HG02970 (cell line): ENCODE measurements around the gene RNF7.
"Not testable (repeated sequence)": the region's sequence is repeated elsewhere in the genome, so short reads cannot be mapped to it uniquely, and the experiment has no call there.

Experiments used
- ATAC-seq: cut with Tn5 transposase; IDR thresholded peaks from one replicate; pipeline ENCODE4 v1.9.1; 2021; ENCODE audit warnings: mild to moderate bottlenecking, moderate library complexity, moderate number of reproducible peaks; ENCODE audit not compliant: unreplicated experiment, low FRiP score

RNF7 gene

DNA sequence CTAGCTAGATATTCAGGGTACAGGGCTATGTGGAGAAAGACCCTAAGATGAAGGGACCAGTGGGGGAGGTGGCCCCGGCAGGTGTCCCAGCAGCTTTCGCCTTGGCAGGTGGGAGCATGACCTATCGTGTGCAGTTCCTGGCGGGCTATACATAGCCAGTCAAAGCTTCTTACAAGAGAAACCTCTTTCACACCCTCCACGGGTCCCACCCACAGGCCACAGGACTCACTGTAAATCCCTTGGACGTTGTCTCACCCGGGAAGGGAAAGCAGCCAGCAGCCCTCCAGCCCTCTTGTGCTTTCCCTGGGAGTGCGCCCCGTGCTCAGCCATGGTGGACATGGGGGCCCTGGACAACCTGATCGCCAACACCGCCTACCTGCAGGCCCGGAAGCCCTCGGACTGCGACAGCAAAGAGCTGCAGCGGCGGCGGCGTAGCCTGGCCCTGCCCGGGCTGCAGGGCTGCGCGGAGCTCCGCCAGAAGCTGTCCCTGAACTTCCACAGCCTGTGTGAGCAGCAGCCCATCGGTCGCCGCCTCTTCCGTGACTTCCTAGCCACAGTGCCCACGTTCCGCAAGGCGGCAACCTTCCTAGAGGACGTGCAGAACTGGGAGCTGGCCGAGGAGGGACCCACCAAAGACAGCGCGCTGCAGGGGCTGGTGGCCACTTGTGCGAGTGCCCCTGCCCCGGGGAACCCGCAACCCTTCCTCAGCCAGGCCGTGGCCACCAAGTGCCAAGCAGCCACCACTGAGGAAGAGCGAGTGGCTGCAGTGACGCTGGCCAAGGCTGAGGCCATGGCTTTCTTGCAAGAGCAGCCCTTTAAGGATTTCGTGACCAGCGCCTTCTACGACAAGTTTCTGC, 40.1 kb downstream of the RNF7 start:
- ATAC-seq, result no peak

DNA sequence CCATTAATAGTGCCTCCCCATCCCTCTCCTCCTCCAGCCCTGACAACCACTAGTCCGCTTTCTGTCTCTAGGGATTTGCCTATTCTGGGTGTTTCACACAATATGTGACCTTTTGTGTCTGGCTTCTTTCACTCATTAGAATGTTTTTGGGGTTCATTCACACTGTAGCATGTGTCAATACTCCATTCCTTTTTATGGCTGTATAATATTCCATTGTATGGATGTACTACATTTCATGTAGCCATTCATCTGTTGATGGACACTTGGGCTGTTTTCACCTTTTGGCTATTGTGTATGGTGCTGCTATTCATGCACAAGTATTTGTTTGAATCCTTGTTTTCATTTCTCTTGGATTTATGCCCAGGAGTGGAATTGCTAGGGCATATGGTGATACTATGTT, 41.6 kb downstream of the RNF7 start:
- no peak for ATAC-seq

DNA sequence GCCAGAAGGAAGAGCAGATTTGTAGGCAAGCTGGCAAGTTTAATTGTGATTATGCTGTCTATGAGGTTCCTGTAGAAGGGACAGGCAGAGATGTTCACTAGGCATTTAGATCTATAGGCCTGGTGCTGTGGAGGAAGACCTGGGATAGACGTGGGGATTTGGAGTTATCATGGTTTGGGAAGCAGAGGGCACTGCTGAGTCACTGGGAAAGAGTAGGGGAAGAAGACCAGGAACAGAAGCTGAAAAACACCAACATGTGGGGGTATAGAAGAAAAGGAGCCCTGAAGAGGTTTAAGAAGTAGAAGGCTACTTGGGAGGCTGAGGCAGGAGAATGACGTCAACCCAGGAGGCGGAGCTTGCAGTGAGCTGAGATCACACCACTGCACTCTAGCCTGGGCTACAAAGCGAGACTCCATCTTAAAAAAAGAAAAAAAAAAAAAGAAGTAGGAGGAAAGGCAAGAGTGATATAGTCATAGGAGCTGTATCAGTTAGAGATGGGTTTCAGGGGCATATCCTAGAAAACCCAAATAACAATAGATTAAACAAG, 44.4 kb downstream of the RNF7 start:
- ATAC-seq, result no peak

DNA sequence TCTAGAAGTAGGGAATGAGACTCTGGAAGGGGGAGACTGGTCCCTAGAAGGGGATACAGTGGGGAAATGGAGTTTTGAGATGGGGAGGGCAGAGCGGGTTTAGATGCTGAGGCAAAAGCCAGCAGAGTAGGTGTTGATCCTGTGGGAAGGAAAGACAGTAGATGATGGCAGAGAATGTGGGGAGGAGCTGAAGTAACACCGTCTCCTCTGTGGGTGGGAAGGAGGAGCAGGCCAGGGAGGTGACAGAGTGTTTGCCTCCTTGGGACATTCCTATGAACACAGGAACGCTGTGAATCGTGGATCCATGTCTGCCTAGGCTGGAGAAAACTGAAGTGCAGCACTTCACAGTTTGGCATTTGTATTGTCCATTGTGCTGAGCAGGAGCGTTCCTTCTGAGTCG, 45.5 kb downstream of the RNF7 start:
- no peak for ATAC-seq

DNA sequence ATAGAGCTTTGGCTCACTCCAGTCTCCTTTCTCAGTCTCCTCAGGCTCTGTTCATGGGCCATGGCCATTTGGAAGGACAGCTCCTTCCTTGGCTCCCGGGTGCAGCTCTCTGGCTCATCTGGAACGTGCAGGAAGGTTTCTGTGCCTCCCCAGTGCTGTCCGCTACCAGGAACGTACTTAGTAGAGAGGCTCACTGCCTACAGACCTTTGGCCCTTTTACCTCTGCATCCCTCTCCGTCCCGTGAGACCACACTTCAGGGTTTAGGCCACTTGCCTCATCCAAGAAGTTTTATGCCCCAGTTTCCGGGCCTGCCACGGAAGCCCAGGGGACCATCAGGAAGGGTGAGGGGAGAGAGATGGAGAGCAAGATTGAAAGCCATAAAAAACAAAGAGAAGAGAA, 46.0 kb downstream of the RNF7 start:
- no peak for ATAC-seq

- no peak for ATAC-seq
These were observed 46.4 kb downstream of the RNF7 start for GRCh38 chr3:141784531-141784930.

DNA sequence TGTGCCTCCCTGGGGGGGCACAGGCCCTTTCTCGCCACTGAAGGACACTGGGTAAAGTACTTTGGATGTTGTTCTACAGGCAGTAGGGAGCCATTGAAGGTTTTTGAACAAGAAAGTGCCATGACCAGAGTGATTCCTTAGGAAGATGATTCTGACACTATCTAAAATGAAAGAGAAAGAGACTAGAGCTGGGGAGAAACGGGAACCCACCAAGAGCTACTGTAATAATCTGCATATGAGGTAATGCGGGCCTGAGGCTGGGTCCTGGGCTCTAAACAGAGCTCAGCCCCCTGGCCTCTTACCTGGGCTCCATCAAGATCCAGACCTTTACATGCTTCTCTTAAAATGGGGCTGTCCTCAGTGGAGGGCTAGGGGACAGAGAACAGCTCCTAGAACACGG, 50.1 kb downstream of the RNF7 start:
- ATAC-seq, result no peak

DNA sequence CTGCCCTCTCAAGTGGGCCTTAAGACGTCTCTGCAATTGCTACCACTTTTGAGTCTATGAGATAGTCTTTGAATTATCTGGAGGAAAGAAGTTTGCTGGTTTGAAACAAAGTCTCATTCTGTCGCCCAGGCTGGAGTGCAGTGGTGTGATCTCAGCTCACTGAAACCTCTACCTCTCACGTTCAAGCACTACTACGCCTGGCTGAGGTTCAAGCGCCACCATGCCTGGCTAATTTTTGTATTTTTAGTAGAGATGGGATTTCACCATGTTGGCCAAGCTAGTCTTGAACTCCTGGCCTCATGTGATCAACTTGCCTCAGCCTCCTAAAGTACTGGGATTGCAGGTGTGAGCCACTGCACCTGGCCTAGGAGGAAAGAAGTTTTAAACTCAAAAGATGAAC, 50.7 kb downstream of the RNF7 start:
- not testable (repeated sequence) for ATAC-seq

DNA sequence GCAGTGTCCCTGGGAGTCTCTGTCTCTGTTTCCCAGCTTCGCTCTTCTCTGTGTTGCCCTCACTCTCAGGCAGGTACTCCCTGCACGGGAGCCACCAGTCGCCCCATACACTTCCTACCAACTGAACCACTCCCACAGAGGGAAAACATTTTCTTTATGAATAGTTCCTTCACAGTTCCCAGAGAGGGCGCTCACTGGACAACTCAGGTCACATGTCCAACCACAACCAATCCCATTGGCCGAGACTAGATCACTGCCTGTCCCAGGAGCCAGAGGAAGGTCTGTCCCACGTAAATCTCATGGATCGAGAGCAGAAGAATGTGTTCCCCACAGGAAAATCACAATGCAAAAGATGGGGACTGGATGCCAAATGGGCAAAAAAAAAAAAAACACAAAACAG, 51.2 kb downstream of the RNF7 start:
- ATAC-seq, result no peak

- no peak for ATAC-seq
These were observed 52.1 kb downstream of the RNF7 start for GRCh38 chr3:141790171-141790570.

DNA sequence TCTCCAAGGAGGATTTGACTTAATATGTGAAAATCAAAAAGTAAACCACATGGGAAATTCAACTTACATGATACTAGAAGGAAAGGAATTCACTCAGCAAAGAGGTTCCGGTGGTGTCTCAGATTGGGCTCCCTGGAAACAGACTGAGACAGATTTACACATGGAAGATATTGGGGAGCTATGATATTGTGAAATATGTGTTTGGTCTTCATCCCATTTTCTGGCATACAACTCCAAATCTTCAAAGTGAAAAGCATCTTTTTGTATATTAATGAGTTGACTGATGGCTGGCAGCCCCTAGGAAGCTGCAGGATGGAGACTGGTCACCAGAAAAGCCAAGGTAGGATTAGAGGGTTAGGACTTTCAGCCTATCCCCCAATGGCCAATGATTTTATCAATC, 54.4 kb downstream of the RNF7 start:
- ATAC-seq, result no peak

- no peak for ATAC-seq
These were observed 55.6 kb downstream of the RNF7 start for GRCh38 chr3:141793476-141794260.

DNA sequence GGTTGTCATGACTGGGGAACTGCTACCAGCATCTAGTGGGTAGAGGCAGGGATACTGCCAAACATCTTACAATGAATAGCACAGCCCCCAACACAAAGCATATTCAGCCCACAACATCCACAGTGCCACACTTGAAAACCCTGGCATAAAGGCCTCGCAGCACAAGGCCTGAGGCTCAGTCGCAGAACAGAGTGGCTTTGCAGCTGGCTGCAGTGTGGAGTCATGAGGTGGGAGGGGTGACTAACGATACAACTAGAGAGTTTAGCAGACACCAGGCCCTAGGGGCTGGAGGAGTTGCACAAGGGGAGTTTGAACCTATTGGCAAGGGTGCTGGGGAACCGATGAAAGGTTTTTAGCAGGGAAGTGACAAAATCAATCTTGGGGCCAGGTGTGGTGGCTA, 57.2 kb downstream of the RNF7 start:
- no peak for ATAC-seq

- ATAC-seq, result no peak
These were observed 57.6 kb downstream of the RNF7 start for GRCh38 chr3:141795741-141796080.

GRCh38 chr3:141796081-141796888, 58.2 kb downstream of the RNF7 start:
- peak; percentile 80 for ATAC-seq
